Measurements from ENCODE around the gene BRSK2. TPM values are rescaled to one million over a fixed set of nuclear protein-coding genes. Genes with fewer than 3 reads are reported as not detected.
"Not testable (repeated sequence)": the region's sequence is repeated elsewhere in the genome, so short reads cannot be mapped to it uniquely, and the experiment has no call there.

The BRSK2 gene
- total RNA-seq, 1 donor from 2014 or later, result 0.11 TPM

GRCh38 chr11:1425439-1425838 lies 35.7 kb downstream of the BRSK2 start:
- ChIA-PET POLR2A (interaction anchor here (0.7 kb wide), 1 partner anchor 149 kb away, joined by 3 read pairs; no protein-coding TSS in a partner anchor), CTCF (no interaction called here)
- H3K4me1 Mint-ChIP-seq, result no peaks in the 10 kb centered on the region
- no peak overlapping the region for H3K4me3 Mint-ChIP-seq
- no peaks in the 10 kb centered on the region for H3K36me3 Mint-ChIP-seq (ENCODE audit: low read depth)
- intact Hi-C loops (cut with micrococcal nuclease), result no loop called here
- DNase-seq, result no peak
- no peak for TF ChIP-seq CTCF (IDR thresholded peaks at IDR 0.05)
- H3K27me3 Mint-ChIP-seq, result no peaks in the 10 kb centered on the region
- H3K27ac Mint-ChIP-seq, result no peak overlapping the region
- H3K9me3 Mint-ChIP-seq, result peaks cover 3% of the 10 kb centered on the region
- no peak for ATAC-seq (ENCODE audit: low read depth)

- no peaks in the 10 kb centered on the region for H3K4me1 Mint-ChIP-seq
- H3K36me3 Mint-ChIP-seq (ENCODE audit: low read depth), result no peaks in the 10 kb centered on the region
- H3K27me3 Mint-ChIP-seq, result no peaks in the 10 kb centered on the region
- CTCF ChIA-PET, result no interaction called here
- intact Hi-C loops (cut with micrococcal nuclease), result no loop called here
- peaks cover 3% of the 10 kb centered on the region for H3K9me3 Mint-ChIP-seq
- no peak for DNase-seq
- H3K27ac Mint-ChIP-seq, result no peak overlapping the region
- no peak for TF ChIP-seq CTCF (IDR thresholded peaks at IDR 0.05)
- no peak overlapping the region for H3K4me3 Mint-ChIP-seq
- no peak for ATAC-seq (ENCODE audit: low read depth)
- POLR2A ChIA-PET, result no interaction called here
Measured at GRCh38 chr11:1428762-1429316, 39.1 kb downstream of the BRSK2 start.

GRCh38 chr11:1433568-1433967 lies 43.8 kb downstream of the BRSK2 start:
- CTCF ChIA-PET, result no interaction called here
- ATAC-seq (ENCODE audit: low read depth), result no peak
- no peaks in the 10 kb centered on the region for H3K36me3 Mint-ChIP-seq (ENCODE audit: low read depth)
- no peaks in the 10 kb centered on the region for H3K27me3 Mint-ChIP-seq
- no peak overlapping the region for H3K4me3 Mint-ChIP-seq
- H3K9me3 Mint-ChIP-seq, result peaks cover 3% of the 10 kb centered on the region
- no peaks in the 10 kb centered on the region for H3K4me1 Mint-ChIP-seq
- intact Hi-C loops (cut with micrococcal nuclease), result no loop called here
- H3K27ac Mint-ChIP-seq, result no peak overlapping the region
- no peak for TF ChIP-seq CTCF (IDR thresholded peaks at IDR 0.05)
- POLR2A ChIA-PET, result no interaction called here
- DNase-seq, result no peak

- H3K36me3 Mint-ChIP-seq (ENCODE audit: low read depth), result no peaks in the 10 kb centered on the region
- no peaks in the 10 kb centered on the region for H3K9me3 Mint-ChIP-seq
- ChIA-PET POLR2A (no interaction called here), CTCF (no interaction called here)
- no peak overlapping the region for H3K4me3 Mint-ChIP-seq
- no peak for TF ChIP-seq CTCF (IDR thresholded peaks at IDR 0.05)
- ATAC-seq (ENCODE audit: low read depth) (no peak), DNase-seq (no peak)
- H3K27me3 Mint-ChIP-seq, result no peaks in the 10 kb centered on the region
- intact Hi-C loops (cut with micrococcal nuclease), result no loop called here
- H3K27ac Mint-ChIP-seq, result no peak overlapping the region
- H3K4me1 Mint-ChIP-seq, result no peaks in the 10 kb centered on the region
Measured at GRCh38 chr11:1433977-1434640, 44.4 kb downstream of the BRSK2 start.

GRCh38 chr11:1435479-1435819 lies 45.7 kb downstream of the BRSK2 start:
- H3K4me3 Mint-ChIP-seq; H3K27ac Mint-ChIP-seq; DNase-seq; CTCF ChIA-PET; H3K27me3 Mint-ChIP-seq; intact Hi-C loops (cut with micrococcal nuclease); H3K4me1 Mint-ChIP-seq; ATAC-seq (ENCODE audit: low read depth); POLR2A ChIA-PET; H3K9me3 Mint-ChIP-seq; H3K36me3 Mint-ChIP-seq (ENCODE audit: low read depth): not testable (repeated sequence)

Measured in activated B cell treated with CpG ODN at 0.5 μM for 24 hours (primary cell).